Fibroblast of lung (primary cell): ENCODE results near the gene NEU3.

Experiments used
- EZH2 ChIP-seq: IDR thresholded peaks from 2 replicates; pipeline ENCODE4 v1.5.1; 2012; ENCODE audit warnings: low read length, control low read depth, mild to moderate bottlenecking; ENCODE audit errors: missing control alignments
- TF ChIP-seq, protein P1 (sequence below), 2 donors: IDR thresholded peaks in 1 of 2; conservative IDR thresholded peaks in 1 of 2; 1 replicate in 1 of 2; 2 replicates in 1 of 2; pipeline ENCODE4 v1.5.1; 2011 to 2012; ENCODE audit warnings: low read length in 2 of 2, control low read depth in 1 of 2, inconsistent platforms in 1 of 2, low read depth in 1 of 2, mild to moderate bottlenecking in 1 of 2

DNA sequence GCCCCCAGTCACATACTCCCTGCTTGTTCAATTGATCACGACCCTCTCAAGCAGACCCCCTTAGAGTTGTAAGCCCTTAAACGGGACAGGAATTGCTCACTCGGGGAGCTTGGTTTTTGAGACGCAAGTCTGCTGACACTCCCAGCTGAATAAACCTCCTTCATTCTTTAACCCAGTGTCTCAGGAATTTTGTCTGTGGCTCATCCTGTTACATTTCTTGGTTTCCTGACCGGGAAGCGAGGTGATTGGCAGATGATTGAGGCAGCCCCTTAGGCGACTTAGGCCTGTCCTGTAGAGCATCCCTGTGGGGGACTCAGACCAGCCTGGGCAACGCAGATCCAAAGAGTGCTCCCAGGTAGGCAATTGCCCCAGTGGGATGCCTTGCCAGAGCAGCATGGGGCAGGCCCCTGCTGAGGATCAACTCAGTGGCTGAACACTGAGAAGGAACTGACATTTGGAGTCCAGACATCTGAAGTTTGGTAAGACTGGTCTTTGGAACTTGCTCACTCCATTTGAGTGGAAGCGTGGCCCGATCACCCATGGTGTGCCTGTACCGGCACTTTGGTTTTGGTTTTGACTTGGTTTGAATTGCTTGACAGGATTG lies 51.5 kb downstream of the NEU3 start:
- TF ChIP-seq, protein P1, sequence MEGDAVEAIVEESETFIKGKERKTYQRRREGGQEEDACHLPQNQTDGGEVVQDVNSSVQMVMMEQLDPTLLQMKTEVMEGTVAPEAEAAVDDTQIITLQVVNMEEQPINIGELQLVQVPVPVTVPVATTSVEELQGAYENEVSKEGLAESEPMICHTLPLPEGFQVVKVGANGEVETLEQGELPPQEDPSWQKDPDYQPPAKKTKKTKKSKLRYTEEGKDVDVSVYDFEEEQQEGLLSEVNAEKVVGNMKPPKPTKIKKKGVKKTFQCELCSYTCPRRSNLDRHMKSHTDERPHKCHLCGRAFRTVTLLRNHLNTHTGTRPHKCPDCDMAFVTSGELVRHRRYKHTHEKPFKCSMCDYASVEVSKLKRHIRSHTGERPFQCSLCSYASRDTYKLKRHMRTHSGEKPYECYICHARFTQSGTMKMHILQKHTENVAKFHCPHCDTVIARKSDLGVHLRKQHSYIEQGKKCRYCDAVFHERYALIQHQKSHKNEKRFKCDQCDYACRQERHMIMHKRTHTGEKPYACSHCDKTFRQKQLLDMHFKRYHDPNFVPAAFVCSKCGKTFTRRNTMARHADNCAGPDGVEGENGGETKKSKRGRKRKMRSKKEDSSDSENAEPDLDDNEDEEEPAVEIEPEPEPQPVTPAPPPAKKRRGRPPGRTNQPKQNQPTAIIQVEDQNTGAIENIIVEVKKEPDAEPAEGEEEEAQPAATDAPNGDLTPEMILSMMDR (conservative IDR thresholded peaks at IDR 0.05 in 1 of 2, IDR thresholded peaks at IDR 0.05 in 1 of 2; ENCODE audit: low read depth in 1 of 2, low read length in 2 of 2): no peak
- no peak for TF ChIP-seq EZH2
